Liver (tissue), 3 donors: ENCODE results near the gene STK33.

Source experiments
- EGR1 ChIP-seq, 2 donors: IDR thresholded peaks; 2 replicates each; pipeline ENCODE4 v1.6.1; 2016 to 2018; ENCODE audit warnings: antibody characterized with exemption in 2 of 2, low read depth in 2 of 2
- FOXA1 ChIP-seq: IDR thresholded peaks from 2 replicates; pipeline ENCODE4 v1.6.1; 2016; ENCODE audit warnings: antibody characterized with exemption
- GABPA ChIP-seq, 2 donors: IDR thresholded peaks in 1 of 2; conservative IDR thresholded peaks in 1 of 2; 2 replicates each; pipeline ENCODE4 v1.6.1; 2016; ENCODE audit warnings: antibody characterized with exemption in 2 of 2, mild to moderate bottlenecking in 1 of 2, moderate library complexity in 1 of 2
- HNF4A ChIP-seq, 2 donors: conservative IDR thresholded peaks; 2 replicates each; pipeline ENCODE4 v1.6.1; 2016; ENCODE audit warnings: antibody characterized with exemption in 2 of 2, mild to moderate bottlenecking in 2 of 2
- JUND ChIP-seq, 2 donors: IDR thresholded peaks; 2 replicates each; pipeline ENCODE4 v1.6.1; 2016; ENCODE audit warnings: antibody characterized with exemption in 2 of 2
- RAD21 ChIP-seq, 2 donors: IDR thresholded peaks; 2 replicates each; pipeline ENCODE4 v1.6.1; 2016; ENCODE audit warnings: antibody characterized with exemption in 2 of 2, mild to moderate bottlenecking in 2 of 2
- TF ChIP-seq, protein P1 (sequence below): fragments of 150-350 bp; IDR thresholded peaks from 2 replicates; pipeline ENCODE4 v1.5.1; 2017; ENCODE audit warnings: improper control_type of control experiment, low read depth, low read length; ENCODE audit not compliant: missing input control
- TF ChIP-seq, protein P2 (sequence below): IDR thresholded peaks from 2 replicates; pipeline ENCODE4 v1.6.1; 2016; ENCODE audit warnings: antibody characterized with exemption
- TF ChIP-seq, protein P3 (sequence below): IDR thresholded peaks from 2 replicates; pipeline ENCODE4 v1.6.1; 2016; ENCODE audit warnings: antibody characterized with exemption
- donor health status: healthy.
- donor health status: healthy.

DNA sequence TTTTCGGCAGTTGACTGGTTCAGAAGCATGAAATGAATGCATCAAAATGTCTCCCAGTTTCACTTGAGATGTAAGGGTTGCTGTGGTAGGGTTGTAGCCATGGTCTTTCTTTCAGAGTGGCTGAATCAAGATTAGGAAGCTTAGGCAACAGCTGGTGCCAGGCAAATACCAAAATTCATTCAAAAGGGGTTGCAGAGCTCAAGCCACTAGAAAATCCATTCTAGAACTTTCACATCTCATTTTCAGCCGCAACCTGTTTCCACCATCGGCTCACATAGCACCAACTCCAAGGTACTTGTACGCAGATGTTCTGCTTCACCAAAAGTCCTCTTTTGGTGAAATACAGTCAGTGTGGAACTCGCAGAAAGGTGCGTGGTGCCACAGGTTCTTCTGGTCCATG lies 40.5 kb upstream of the STK33 start:
- no peak for TF ChIP-seq RAD21 (IDR thresholded peaks at IDR 0.05)
- no peak for TF ChIP-seq JUND (IDR thresholded peaks at IDR 0.05)
- TF ChIP-seq, protein P1, sequence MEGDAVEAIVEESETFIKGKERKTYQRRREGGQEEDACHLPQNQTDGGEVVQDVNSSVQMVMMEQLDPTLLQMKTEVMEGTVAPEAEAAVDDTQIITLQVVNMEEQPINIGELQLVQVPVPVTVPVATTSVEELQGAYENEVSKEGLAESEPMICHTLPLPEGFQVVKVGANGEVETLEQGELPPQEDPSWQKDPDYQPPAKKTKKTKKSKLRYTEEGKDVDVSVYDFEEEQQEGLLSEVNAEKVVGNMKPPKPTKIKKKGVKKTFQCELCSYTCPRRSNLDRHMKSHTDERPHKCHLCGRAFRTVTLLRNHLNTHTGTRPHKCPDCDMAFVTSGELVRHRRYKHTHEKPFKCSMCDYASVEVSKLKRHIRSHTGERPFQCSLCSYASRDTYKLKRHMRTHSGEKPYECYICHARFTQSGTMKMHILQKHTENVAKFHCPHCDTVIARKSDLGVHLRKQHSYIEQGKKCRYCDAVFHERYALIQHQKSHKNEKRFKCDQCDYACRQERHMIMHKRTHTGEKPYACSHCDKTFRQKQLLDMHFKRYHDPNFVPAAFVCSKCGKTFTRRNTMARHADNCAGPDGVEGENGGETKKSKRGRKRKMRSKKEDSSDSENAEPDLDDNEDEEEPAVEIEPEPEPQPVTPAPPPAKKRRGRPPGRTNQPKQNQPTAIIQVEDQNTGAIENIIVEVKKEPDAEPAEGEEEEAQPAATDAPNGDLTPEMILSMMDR: no peak
- TF ChIP-seq GABPA (IDR thresholded peaks at IDR 0.05 in 1 of 2, conservative IDR thresholded peaks at IDR 0.05 in 1 of 2): no peak
- TF ChIP-seq, protein P2, sequence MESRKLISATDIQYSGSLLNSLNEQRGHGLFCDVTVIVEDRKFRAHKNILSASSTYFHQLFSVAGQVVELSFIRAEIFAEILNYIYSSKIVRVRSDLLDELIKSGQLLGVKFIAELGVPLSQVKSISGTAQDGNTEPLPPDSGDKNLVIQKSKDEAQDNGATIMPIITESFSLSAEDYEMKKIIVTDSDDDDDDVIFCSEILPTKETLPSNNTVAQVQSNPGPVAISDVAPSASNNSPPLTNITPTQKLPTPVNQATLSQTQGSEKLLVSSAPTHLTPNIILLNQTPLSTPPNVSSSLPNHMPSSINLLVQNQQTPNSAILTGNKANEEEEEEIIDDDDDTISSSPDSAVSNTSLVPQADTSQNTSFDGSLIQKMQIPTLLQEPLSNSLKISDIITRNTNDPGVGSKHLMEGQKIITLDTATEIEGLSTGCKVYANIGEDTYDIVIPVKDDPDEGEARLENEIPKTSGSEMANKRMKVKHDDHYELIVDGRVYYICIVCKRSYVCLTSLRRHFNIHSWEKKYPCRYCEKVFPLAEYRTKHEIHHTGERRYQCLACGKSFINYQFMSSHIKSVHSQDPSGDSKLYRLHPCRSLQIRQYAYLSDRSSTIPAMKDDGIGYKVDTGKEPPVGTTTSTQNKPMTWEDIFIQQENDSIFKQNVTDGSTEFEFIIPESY: no peak
- no peak for TF ChIP-seq FOXA1
- TF ChIP-seq EGR1 (IDR thresholded peaks at IDR 0.05; ENCODE audit: low read depth in 2 of 2): no peak
- no peak for TF ChIP-seq HNF4A (conservative IDR thresholded peaks at IDR 0.05)
- TF ChIP-seq, protein P3, sequence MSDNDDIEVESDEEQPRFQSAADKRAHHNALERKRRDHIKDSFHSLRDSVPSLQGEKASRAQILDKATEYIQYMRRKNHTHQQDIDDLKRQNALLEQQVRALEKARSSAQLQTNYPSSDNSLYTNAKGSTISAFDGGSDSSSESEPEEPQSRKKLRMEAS: no peak
